HG03457 (cell line): Measurements from ENCODE around the gene INPP5D.

Experiments
- ATAC-seq: cut with Tn5 transposase; IDR thresholded peaks from one replicate; pipeline ENCODE4 v1.9.1; 2021; ENCODE audit warnings: moderate number of reproducible peaks; ENCODE audit not compliant: unreplicated experiment

The INPP5D gene

DNA sequence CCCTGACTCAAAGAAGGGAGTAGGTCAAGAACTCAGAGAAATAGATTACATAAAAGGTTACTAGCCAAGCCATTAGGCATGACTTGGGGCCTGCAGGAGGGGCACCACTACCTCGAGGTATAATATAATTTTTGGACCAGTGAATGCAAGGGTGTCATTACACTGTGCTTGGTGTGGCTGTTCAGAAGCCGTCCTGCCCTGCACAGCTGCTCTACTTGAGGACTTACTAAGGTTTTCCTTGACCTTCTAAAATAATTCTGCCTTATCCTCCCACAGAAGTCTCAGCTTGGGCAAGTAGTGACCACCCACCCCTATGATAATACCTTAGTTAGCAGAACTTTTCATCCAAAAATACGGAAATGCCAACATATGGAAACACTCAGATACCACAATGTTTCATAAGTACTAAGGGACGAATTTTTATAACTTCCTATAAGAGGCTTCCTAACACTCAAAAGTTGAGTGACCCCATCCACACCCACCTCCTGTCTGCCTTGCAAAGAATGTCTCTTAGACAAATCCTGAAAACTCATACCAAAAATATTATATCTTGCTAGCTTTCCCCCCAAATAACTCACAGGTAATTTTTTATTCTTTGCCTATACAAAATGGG, 173.6 kb downstream of the INPP5D start:
- no peak for ATAC-seq

DNA sequence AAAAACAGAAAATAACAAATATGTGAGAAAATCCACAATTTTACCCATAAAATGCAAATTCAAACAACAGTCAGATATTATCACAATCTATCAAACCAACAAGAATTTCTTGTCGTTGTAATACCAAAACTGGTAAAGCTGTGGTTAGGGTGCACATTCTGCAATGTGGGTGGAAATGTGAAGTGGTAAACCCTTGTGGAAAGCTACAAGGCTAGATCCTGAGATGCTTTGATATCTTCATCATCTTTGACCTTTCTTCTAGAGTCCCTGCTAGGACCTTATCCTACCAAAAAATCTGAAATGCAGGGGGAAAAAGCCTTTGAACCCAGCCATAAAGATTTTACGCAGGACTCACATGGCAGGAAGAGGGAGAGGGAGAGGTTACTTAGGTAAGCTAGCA, 174.1 kb downstream of the INPP5D start:
- ATAC-seq: no peak

GRCh38 chr2:233234996-233235395, 174.9 kb downstream of the INPP5D start:
- no peak for ATAC-seq

- no peak for ATAC-seq
Measured at GRCh38 chr2:233235977-233236376, 175.8 kb downstream of the INPP5D start.

- ATAC-seq: no peak
Measured at GRCh38 chr2:233236820-233237589, 176.9 kb downstream of the INPP5D start.

- ATAC-seq: no peak
Measured at GRCh38 chr2:233240897-233241296, 180.8 kb downstream of the INPP5D start.

- ATAC-seq: no peak
Measured at GRCh38 chr2:233241803-233242202, 181.7 kb downstream of the INPP5D start.

DNA sequence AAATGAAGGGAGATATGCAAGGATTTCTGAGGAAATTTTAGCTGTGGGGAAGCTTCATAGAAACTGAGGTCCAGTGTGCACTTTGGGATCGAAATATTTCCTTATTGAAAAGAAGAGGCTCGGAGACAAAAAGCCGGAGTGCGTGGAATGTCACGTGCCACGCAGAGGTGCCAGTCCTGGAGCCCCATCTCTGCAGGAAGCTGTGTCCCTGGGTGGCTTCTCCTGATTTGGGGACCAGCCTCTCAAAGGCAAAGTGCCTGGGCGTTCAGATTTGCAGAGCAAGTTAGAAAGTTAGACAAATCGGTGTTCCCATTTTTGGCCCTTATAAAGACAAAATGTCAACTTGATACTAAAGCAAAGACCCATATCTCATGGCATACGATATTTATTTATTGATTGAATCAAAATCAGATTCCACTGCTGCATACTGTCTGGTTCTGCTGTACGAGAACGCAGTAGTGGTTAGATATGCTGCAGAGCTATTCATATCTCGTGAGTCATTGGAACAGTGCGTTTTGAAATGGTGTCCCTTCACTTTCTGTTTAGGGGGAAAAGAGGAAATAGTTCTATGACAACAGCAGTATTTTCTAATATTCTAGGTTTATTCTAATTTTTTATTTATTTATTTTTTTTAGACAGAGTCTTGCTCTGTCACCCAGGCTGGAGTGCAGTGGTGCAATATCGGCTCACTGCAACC, 182.2 kb downstream of the INPP5D start:
- no peak for ATAC-seq

GRCh38 chr2:233243348-233243747, 183.2 kb downstream of the INPP5D start:
- ATAC-seq: no peak

- ATAC-seq: no peak
Measured at GRCh38 chr2:233244818-233245217, 184.7 kb downstream of the INPP5D start.

DNA sequence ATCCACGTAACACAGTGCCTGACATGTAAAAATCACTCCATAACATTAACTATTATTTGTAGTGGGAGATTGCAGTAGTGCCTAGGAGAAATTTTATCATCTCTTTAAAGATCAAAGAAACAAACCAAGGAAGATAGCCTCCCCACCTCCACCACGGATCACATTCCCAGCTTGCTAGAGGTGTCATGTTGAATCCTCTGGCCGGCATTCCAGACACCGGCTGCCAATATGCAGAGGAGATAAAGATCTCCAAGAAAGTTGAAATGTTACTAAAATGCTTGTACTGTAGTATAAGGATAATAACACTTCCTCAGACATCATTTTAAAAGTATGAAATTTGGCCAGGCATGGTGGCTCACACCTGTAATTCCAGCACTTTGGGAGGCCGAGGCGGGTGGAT, 185.3 kb downstream of the INPP5D start:
- no peak for ATAC-seq

- no peak for ATAC-seq
Measured at GRCh38 chr2:233247116-233247515, 187.0 kb downstream of the INPP5D start.

DNA sequence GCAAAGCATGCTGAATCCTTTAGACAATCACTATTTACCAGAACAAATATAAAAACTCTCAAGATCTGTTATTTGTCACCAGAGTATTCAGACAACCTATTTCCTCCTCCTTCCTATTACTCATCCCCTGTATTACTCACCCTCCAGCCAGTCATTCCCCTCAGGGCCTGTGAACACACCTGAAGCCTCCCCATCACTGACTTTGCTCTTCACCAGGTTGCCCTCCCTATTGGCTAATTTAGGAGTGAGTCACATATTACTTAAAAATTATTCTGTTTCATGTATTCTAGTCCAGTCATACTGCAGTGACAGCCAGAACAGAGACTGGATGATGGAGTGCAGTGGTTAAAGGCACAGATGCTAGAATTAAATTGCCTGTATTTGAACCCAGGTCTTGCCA, 187.6 kb downstream of the INPP5D start:
- no peak for ATAC-seq

GRCh38 chr2:233248999-233249398, 188.9 kb downstream of the INPP5D start:
- ATAC-seq: no peak

GRCh38 chr2:233250568-233250967, 190.4 kb downstream of the INPP5D start:
- no peak for ATAC-seq

GRCh38 chr2:233250985-233251305, 190.8 kb downstream of the INPP5D start:
- peak; percentile 13 for ATAC-seq

- peak; percentile 92 for ATAC-seq
Measured at GRCh38 chr2:233251306-233252116, 191.4 kb downstream of the INPP5D start, which contains the start of gene ATG16L1. TSS of gene ATG16L1 (plus strand) at chr2:233251673. CDS start at chr2:233251828, 155 bp downstream.

- ATAC-seq: no peak
Measured at GRCh38 chr2:233252227-233252626, 192.1 kb downstream of the INPP5D start.

- ATAC-seq: no peak
Measured at GRCh38 chr2:233255151-233255550, 195.0 kb downstream of the INPP5D start.

DNA sequence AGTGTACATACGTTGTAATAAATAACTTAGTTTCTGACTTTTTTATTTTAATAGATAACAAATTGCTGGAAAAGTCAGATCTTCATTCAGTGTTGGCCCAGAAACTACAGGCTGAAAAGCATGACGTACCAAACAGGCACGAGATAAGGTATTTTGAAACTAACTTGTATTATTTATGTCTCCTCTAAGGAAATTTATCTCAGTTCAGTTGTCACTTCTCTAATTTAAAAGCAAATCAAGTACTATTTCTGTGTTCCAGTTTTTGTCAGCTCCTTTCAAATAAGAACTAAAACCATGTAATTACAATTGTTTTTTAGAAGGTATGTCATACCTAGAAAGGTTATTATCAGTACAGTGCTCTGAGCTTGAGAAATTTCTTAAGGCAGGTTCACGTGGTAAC, 195.9 kb downstream of the INPP5D start:
- no peak for ATAC-seq
